HG03060 (cell line): ENCODE data around the gene ABCA9.
"Not testable (repeated sequence)": the region's sequence is repeated elsewhere in the genome, so short reads cannot be mapped to it uniquely, and the experiment has no call there.

Experiments
- ATAC-seq: cut with Tn5 transposase; IDR thresholded peaks from one replicate; pipeline ENCODE4 v1.9.1; 2021; ENCODE audit warnings: low read depth, moderate number of reproducible peaks; ENCODE audit not compliant: unreplicated experiment

Gene ABCA9

DNA sequence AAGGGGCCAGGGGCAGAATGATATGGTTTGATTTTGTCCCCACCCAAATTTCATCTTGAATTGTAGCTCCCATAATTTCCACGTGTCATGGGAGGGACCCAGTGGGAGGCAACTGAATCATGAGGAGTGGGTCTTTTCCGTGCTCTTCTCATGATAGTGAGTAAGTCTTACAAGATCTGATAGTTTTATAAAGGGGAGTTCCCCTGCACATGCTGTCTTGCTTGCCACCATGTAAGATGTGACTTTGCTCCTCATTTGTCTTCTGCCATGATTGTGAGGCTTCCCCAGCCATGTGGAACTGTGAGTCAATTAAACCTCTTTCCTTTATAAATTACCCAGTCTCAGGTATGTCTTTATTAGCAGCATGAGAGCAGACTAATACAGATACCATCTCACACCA is 101.6 kb downstream of the ABCA9 start:
- not testable (repeated sequence) for ATAC-seq

DNA sequence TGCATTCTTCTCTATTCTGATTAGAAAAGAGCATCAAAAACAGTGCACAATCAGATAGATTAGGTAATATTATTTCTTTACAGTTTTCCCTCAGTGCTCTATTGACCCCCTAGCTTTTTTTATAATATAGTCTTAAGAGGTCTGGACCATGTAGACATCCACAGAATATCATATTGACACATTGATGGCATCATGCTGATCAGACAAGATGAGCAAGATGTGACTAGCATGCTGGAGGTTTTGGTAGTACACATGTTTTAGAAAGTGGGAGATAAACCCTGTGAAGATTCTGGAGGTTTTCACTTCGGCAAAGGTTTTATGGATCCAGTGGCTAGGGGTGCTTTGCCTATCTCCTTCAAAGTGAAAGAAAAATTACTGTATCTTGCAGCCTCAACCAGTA is 102.8 kb downstream of the ABCA9 start:
- ATAC-seq = no peak

GRCh38 chr17:68955181-68955841 is 105.4 kb downstream of the ABCA9 start, which contains the start of gene ABCA8:
TSS of gene ABCA8 (minus strand) at chr17:68955392. CDS start at chr17:68942034, 13,358 bp downstream.
- ATAC-seq = no peak

DNA sequence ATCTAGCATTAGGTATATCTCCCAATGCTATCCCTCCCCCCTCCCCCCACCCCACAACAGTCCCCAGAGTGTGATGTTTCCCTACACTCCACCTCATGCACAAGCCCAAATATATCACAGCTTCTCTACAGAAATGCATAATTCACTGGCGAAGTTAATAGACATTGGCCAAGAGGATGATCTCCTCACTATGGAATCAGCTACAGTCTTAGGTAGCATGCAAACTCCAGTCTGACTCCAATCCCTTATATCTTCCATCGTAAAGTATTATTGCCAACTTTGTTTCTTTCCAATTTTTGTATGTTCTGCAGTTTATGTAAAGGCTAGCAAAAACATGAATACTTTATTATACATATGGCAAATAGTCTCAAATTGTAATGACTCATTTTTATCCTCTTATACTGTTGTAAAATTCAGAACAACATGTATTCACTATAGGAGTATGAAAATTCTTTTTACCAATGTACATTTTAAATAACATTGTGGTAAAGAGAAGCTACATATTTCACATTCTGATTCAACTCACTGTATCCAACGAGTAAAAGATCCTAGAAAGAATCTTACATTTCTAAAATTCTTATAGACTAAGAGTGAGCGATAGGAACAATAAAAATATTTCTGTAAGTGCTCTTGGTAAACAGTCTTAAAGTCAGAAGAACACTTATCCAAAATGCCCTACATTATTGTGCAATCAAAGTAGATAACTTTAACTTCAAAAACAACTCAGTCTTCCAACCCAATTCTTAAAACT is 106.4 kb downstream of the ABCA9 start:
- ATAC-seq = no peak

- no peak for ATAC-seq
Measured at GRCh38 chr17:68953340-68953997, 107.3 kb downstream of the ABCA9 start.

GRCh38 chr17:68950725-68951124 is 110.0 kb downstream of the ABCA9 start:
- ATAC-seq = no peak

DNA sequence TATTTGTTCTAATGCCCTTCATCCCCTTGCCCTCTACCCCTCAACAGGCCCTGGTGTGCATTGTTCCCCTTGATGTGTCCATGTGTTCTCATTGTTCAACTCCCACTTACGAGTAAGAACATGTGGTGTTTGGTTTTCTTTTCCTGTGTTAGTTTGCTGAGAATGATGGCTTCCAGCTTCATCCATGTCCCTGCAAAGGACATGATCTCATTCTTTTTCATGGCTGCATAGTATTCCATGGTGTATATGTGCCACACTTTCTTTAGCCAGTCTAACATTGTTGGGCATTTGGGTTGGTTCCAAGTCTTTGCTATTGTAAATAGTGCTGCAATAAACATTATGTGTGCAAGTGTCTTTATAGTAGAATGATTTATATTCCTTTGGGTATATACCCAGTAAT is 112.9 kb downstream of the ABCA9 start:
- ATAC-seq = not testable (repeated sequence)

- ATAC-seq = no peak
Measured at GRCh38 chr17:68944435-68945035, 116.2 kb downstream of the ABCA9 start.

DNA sequence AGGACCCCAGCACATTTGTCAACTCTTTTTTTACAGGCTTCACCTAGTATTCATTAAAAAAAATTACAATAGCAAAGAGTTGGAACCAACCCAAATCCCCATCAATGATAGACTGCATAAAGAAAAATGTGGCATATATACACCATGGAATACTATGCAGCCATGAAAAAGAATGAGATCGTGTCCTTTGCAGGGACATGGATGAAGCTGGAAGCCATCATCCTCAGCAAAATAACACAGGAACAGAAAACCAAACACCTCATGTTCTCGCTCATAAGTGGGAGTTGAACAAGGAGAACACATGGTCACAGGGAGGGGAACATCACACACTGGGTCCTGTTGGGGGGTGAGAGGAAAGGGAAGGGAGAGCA is 116.9 kb downstream of the ABCA9 start:
- ATAC-seq = not testable (repeated sequence)

DNA sequence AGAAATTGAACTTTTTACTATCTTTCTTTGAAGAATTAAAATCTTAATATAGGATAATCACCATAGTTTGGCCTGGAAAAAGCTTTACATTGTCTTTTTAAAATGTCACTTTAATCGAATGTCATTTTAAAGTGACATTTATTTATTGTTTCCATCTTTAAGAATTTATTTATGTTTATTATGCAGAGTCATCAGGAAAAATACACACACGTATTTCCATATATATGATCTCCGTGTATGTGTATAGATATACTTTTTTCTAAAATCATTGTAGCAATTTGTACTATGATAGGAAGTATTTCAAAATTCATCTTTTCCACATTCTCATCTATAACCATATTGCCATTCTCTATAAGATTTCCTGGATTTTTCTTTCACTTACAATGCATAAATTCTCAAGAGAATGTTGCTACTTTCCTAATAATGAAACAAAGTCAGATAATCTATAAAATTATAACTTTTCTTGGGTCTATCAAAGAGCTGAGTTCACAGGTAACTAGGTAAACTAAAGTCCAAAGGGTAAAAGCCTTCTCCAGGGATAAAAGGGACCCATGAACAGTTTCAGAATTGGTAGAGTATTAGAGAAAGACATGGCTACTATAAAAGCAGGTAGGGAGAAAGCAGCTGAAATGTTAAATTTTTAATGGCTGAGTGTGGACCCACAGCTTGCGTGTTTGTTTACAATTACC is 117.5 kb downstream of the ABCA9 start:
- ATAC-seq = no peak

- no peak for ATAC-seq
Measured at GRCh38 chr17:68942389-68942788, 118.3 kb downstream of the ABCA9 start.

GRCh38 chr17:68941761-68942160 is 119.0 kb downstream of the ABCA9 start:
- no peak for ATAC-seq

- ATAC-seq = no peak
Measured at GRCh38 chr17:68939195-68939594, 121.5 kb downstream of the ABCA9 start.

- no peak for ATAC-seq
Measured at GRCh38 chr17:68937890-68938514, 122.7 kb downstream of the ABCA9 start.

- ATAC-seq = no peak
Measured at GRCh38 chr17:68927516-68927915, 133.2 kb downstream of the ABCA9 start.

GRCh38 chr17:68924793-68925720 is 135.7 kb downstream of the ABCA9 start:
- ATAC-seq = no peak
